GM21528 (cell line): Measurements from ENCODE around the gene TSG101.

Source experiments
- ATAC-seq: cut with Tn5 transposase; IDR thresholded peaks from one replicate; pipeline ENCODE4 v1.9.1; 2021; ENCODE audit warnings: mild to moderate bottlenecking, moderate library complexity; ENCODE audit not compliant: unreplicated experiment, low FRiP score

Gene TSG101

DNA sequence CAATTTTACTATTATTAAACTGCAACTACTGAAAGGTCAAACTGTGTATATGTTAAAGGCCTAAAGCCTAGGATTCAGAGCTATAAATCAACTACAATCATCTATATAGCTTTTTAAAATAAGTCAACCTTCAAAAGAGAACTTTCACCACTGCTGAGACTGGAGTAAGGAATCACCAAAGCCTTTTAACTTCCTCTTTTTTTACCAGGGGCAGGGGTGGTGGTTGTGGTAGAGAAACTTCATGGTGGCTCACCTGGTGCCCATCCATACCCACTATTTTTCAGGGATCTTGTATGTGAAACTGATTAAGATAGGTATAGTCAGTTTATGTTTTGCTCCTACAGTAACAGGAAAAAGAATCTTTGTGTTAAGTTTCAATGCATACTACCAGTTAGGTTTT is 31.5 kb downstream of the TSG101 start:
- ATAC-seq: no peak

DNA sequence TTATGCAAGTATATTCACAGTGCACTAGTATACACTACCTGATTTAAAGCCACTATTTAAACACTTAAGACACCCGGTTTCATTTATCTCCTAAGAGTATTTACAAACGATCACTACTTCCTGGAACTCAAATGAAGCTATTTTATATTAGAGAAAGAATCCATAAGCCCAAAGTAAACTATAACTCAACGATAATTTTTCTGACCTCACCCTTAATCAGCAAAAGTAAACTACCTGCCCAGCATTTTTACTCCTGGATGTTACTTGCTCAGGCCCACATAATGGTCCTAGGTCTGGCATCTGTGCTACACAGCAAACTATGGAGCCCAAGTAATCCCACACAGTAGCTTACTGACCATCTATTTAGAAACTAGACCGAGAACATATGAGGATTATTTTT is 33.4 kb downstream of the TSG101 start:
- ATAC-seq: no peak

DNA sequence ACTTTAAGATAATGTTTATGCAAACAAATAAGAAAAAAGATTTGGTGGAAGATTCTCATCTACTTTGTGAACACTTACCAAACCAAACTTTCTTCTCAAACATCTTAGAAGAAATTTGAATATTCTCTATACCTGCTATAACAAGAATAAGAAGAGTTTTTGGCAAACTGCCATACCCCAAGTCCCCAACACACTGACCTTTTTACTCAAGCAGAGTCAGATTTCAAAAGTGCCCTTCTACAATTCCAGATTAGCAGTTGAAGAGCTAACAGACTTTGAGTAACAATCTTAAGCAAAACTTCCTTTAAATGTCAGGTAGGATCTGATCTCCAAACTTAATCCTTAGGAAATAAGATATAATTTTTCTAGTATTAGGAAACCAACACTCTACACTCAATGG is 33.9 kb downstream of the TSG101 start:
- no peak for ATAC-seq

DNA sequence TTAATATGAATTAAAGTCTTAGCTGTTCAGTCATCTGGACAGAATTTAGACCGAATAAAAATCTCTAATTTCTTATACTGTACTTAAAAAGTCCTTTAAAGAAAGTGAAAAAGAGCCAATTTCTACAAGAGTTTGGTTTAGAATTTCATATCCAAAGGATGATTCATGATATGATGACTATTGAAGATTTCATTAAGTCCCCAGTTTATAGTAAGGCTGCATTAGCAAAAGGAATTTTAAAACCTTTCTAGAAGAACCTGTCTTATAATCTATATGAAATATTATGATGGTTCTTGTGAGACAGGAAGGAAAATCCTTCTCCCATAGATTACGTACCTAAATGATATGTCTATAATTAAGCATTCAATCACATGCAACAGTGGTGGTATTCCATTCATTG is 34.8 kb downstream of the TSG101 start:
- ATAC-seq: no peak

DNA sequence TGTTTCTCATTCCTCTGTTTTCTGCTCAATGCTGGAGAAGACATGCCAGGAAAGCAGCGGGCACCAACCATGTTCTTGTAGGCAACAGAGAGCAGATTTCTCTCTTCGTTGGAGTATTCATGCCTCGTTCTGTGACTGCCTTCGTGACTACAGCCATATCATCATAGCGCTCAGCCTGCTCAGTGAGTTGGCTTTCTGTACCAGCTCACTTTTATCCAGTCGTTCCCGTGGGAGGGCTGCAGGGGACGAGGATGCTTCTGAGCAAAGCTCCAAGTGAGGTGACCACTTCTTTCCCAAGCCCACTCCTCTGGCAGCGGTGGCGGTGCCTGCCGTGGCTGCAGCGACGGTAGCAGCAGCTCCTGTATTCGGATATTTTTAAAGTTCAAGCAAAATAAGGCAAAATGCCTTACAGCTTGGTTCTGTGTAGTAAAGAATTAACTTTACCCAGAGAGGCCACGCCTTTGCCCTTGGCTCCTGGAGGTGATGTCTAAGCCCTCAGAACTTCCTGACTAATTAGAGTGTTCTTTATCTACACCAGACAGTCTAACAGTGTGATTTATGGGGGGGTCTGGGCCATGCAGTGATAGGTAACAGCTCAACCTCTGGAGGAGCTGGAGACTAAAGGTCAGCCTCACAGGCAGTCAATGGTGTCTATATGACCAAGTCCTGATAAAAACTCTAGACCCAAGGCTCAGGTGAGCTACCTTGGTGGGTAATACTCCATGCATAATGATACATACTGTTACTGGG is 35.8 kb downstream of the TSG101 start:
- ATAC-seq: no peak

DNA sequence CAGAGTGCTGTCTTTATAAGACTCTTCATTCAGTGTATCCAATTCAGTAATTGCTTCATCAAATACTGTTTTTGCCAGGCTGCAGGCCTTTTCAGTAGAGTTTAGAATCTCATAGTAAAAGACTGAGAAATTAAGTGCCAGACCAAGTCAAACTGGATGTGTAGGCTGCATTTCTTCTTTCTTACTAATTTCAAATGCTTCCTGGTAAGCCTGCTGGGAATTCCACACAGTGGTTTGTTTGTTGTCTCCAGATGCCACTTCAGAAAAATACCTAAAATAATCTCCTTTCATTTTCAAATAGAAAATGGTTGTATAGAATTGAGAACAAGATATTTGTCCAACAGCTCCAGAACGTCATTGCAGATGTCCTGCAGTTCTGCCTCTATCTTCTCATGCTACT is 36.4 kb downstream of the TSG101 start:
- no peak for ATAC-seq

DNA sequence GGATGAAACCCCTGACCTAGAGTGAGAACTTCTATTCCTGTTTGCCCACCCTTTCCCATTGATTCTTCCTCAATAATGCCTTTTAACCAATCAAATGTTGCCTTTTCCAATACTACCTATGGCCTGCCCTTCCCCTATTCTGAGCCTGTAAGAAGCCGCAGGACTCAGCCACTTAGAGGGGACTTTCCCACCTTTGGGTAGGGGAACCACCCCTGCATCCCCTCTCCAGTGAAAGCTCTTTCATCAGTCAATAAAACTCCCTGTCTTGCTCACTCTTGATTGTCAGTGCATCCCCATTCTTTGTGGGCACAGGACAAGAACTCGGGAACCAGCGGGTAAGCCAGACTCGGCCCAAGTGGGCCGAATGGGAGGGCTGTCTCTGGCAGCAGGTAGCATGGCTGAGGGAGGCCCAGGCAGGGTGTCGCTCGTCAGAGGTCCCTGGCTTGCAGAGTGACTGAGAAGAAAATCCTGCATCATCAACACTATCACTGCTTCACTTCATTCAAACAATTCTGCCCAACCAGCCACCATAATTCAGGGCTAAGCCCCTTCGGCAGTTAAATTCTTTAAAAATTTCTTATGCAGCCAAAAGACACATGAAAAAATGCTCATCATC is 40.7 kb downstream of the TSG101 start:
- ATAC-seq: no peak

DNA sequence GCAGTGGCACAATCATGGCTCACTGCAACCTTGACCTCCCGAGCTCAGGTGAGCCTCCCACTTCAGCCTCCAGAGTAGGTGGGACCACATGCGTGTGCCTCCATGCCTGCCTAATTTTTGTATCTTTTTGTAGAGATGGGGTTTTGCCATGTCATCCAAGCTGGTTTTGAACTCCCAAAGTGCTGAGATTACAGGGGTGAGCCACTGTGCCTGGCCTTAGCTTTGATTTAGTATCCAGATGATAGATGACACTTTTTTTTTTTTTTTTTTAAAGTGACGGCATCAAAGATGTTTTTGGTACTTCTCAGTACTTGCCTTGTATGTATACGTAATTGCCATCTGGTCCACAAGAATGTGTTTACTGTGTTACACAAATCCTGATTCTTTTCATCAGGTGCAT is 47.7 kb downstream of the TSG101 start:
- ATAC-seq: no peak

DNA sequence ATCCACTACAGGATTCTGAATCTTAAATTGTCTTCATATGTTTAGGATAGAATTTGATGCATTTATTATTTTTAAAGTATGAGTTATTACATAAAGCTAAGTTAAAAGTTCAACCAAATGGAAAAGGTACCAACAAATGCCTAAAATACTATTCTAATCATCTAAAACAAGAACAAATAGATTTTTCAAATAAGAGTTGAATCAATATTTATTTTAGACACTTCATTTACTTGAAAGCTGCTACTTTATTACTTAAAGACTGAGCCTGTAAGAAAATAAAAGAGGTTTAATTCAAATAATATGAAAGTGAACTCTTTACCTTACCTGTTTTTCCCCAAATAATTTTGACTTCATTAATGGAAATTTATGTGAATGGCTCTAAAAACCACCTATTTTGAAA is 54.2 kb downstream of the TSG101 start:
- ATAC-seq: no peak

DNA sequence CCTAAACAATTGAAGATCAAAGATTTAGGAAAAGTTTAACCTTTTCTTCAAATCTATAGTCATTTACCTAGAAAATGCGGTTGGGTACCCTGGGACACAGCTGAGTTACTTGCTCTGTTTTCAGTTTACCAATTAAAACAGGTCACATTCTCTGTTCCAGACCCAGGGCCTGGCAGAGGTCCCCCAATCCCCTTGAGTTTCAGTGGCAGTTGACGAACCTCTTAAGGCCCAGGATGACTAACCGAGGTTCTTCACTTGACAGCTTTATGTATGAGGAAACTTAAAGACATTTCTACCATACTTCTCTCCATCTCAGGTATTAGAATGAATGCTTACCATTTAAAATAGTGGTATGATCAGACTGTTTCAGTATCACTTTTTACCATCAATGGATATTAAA is 54.7 kb downstream of the TSG101 start:
- ATAC-seq: no peak

DNA sequence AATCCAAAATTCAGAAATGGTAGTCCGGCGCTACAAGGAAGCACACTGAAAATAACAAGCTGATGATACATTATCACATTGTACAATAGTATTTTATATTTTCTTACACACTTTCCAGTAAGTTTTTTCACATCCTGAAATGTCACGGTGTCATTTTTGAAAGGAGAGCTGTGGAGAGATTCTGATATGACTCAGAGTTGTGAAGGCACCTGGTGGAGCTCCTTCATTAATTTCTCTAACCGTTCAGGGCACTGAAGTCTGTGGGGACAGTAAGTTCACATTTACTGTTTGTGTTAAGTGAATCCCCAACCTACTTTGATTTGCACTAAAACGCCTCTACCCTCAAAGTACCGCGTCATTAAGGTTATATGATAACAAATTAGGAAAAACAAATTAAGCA is 57.8 kb downstream of the TSG101 start:
- no peak for ATAC-seq

DNA sequence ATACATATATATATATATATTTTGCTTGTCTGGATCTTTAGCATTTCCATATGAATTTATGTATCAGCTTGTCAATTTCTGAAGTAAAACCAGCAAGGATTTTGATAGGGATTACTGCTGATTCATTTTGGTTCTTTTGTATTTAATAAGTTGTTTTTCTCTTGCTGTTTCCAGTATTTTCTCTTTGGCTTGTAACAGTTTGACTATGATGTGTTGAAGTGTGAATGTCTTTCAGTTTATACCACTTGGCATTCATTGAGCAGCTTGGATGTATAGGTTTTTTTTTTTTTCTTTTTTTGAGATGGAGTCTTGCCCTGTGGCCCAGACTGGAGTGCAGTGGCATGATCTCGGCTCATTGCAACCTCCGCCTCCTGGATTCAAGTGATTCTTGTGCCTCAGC is 58.7 kb downstream of the TSG101 start:
- no peak for ATAC-seq

DNA sequence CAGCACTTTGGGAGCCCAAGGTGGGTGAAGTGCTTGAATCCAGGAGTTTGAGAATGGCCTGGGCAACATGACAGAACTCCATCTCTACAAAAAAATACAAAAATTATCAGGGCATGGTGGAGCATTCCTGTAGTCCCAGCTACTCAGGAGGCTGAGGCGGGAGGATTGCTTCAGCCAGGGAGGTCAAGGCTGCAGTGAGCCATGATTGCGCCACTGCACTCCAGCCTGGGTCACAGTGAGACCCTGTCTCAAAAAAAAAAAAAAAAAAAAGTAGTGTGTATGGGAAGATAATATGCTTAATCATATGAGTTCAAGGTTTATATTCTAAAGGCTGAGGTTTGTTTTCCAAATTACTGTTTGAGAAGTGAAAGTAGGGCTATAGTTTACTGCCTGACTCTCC is 60.3 kb downstream of the TSG101 start:
- no peak for ATAC-seq

DNA sequence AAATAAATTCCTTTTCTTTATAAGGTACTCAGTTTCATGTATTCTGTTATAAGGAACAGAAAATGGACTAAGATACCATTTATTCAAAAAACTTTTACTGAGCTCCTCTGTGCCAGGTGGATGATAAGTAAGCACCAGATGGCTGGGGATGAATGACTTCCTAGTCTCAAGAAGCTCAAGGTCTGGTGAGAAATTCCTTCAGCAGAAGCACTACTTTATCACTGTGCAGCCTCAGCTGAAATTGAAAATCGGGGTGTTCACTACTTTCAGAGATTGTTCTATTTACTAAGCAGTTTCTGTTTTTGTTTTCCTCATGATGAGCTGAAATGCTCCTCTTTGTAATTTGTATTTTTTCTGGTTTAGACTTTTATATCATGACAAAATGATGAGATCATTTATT is 63.3 kb downstream of the TSG101 start:
- ATAC-seq: no peak

DNA sequence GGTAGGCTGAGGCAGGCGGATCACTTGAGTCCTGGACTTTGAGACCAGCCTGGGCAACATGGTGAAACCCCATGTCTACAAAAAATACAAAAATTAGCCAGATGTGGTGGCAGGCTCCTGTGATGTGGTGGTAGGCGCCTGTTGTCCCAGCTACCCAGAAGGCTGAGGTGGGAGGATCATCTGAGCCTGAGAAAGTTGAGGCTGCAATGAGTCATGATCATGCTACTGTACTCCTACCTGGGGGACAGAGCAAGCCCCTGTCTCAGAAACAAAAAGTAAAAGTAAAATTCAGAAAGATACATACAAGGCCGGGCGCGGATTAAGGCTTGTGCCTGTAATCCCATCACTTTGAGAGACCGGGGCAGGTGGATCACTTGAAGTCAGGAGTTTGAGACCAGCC is 64.8 kb downstream of the TSG101 start:
- ATAC-seq: no peak

DNA sequence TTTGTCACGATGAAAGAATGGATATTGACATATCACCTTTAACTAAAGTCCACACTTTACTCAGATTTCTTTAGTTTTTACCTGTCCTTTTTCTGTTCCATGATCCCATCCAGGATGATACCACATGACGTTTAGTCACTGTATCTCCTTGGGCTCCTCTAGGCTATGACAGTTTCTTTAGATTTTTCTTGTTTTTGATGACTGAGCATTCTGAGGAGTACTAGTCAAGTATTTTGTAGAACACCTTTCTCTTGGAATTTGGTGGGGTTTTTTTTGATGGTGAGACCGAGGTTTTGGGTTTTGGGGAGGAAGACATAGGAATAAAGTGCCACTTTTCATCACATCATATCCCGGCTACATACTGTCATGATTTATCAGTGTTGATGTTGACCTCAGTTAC is 67.1 kb downstream of the TSG101 start:
- ATAC-seq: no peak

DNA sequence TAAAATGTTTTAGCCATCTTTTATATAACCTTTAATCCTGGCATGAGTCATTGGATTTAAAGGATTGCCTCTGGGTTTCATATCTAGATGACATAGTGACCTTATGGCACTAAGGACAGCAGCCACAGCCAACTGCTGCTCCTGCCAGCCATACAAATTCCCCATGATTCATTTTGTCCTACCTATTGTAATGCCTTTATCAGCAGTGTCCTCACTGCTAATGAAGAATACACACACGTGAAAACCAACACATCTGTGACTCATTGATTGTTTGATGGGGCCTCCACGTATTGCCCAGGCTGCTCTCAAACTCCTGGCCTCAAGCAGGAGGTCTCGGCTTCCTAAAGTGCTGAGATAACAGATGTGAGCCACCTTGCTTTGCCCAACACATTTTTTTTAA is 69.3 kb downstream of the TSG101 start:
- no peak for ATAC-seq

DNA sequence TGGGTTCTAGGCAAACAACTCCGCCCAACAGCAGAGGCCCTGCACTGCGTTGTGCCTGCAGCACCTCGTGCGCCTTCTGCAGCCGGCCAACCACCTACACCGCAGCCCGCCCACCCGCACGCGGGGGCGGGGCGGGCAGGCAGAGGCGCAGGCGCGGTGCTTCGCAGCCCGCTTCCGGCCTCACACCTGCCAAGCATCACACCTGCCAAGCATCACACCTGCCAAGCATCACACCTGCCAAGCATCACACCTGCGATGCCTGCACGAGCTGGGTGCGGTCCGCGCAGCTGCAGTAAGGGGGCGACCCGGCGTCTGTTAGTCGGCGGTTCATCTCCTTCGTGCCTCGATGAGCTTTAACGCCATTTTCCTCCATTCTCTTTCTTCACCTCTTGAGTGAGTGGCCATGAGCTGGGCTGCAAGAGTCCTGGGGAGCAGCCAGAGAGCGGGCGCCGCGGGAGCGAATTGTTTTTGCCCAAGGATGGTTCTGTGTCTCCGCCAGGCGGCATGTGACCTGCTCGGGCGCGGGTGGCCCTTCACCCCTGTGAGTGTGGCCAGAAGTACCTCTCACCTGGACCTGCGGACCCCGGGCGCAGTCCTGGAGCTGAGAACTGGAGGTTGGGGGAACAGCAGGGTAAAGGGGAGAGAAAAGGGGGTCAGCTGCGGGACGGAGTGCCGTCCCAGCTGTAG is 70.9 kb downstream of the TSG101 start, which contains the start of gene LDHAL6A:
LDHAL6A (plus strand) TSS at position 171 of the 687 bp plus-strand sequence. CDS start 825 bp downstream, outside the sequence.
- ATAC-seq: no peak

DNA sequence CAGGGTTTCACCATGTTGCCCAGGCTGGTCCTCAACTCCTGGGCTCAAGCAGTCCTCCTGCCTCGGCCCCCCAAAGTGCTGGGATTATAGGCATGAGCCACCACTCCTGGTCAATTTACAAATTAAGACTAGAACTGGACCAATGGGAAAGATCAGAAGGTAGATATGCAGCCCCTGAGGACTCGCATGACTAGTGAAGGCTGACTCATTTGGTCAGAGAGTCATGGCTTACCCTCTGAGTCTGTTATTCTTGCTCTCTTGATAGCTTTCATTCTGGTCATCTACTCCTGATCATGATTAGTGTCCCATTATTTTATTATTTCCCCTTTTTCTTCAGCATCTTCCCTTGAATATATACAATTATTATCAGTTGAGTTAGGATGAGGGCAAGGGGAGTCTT is 73.8 kb downstream of the TSG101 start:
- no peak for ATAC-seq

DNA sequence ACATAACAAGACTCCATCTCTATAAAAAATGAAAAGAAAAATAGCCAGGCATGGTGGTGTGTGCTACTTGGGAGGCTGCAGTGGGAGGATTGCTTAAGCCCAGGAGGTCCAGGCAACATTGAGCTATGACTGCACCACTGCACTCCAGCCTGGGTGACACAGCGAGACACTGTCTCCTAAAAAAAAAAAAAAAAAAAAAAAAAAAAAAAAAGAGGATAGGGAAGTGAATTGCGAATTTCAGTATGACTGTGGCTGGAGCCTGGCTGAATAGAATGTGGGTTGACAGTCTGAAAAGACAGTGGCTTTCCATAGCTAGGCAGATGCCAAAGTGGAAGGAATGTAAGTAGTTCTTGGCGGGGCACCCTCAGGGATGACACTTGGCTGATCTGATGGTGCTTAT is 77.5 kb downstream of the TSG101 start:
- ATAC-seq: no peak

DNA sequence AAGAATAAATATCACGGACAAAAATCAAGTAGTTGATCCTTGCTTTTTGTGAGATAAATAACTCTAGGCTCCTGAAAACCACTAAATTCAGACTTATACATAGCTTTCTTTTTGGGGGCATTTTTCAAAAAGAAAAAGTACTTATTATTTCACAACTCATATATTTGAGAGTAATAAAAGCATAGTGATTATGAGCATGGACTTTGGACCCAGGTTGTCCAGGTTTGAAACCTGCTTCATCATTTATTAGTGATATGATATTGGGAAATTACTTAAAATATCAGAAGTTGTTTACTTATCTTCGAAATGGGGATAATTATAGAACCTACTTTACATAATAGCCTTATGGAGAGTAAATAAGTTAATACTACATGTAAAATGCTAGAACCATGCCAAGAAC is 88.1 kb downstream of the TSG101 start:
- no peak for ATAC-seq
